Spleen (tissue), 13 donors: ENCODE results near the gene PIK3C3. TPM values are rescaled to one million over a fixed set of nuclear protein-coding genes. Genes with fewer than 3 reads are reported as not detected.

Source experiments
- DNase-seq: peaks from one replicate; pipeline ENCODE4 v3.0.0-alpha.2; 2020
- H3K27ac ChIP-seq, 8 donors: fragments of 200-600 bp; sonication (generic) in 7 of 8; 1 replicate in 4 of 8; 2 replicates in 4 of 8; pipeline versions ENCODE4 v1.5.0 to v1.8.0; 2016 to 2021; ENCODE audit warnings: inconsistent platforms in 4 of 8, mild to moderate bottlenecking in 4 of 8, moderate library complexity in 1 of 8
- H3K27me3 ChIP-seq, 7 donors: fragments of 200-600 bp; sonication (generic) in 6 of 7; replicated peaks in 1 of 7; 1 replicate in 4 of 7; 2 replicates in 3 of 7; pipeline versions ENCODE4 v1.5.0 to v1.8.0; 2016 to 2021; ENCODE audit warnings: inconsistent platforms in 3 of 7, mild to moderate bottlenecking in 1 of 7
- H3K36me3 ChIP-seq, 6 donors: fragments of 200-600 bp; sonication (generic) in 5 of 6; 1 replicate in 4 of 6; 2 replicates in 2 of 6; pipeline versions ENCODE4 v1.5.0 to v1.8.0; 2016 to 2021; ENCODE audit warnings: inconsistent platforms in 2 of 6
- H3K4me1 ChIP-seq, 6 donors: fragments of 200-600 bp; sonication (generic) in 5 of 6; 1 replicate in 3 of 6; 2 replicates in 3 of 6; pipeline versions ENCODE4 v1.5.0 to v1.8.0; 2016 to 2021; ENCODE audit warnings: inconsistent platforms in 3 of 6
- H3K4me3 ChIP-seq, 8 donors: fragments of 200-600 bp; sonication (generic) in 7 of 8; 1 replicate in 4 of 8; 2 replicates in 4 of 8; pipeline versions ENCODE4 v1.5.0 to v1.8.0; 2016 to 2021; ENCODE audit warnings: inconsistent platforms in 4 of 8, mild to moderate bottlenecking in 4 of 8, moderate library complexity in 2 of 8
- H3K9me3 ChIP-seq, 8 donors: fragments of 200-600 bp; sonication (generic) in 7 of 8; 1 replicate in 4 of 8; 2 replicates in 4 of 8; pipeline versions ENCODE4 v1.5.0 to v1.8.0; 2016 to 2021; ENCODE audit warnings: inconsistent platforms in 4 of 8
- CTCF ChIP-seq, 11 experiments: fragments of 200-600 bp in 7 of 11; fragments of 450-650 bp in 4 of 11; sonication (generic) in 4 of 11; IDR thresholded peaks in 8 of 11; conservative IDR thresholded peaks in 3 of 11; 1 replicate in 7 of 11; 2 replicates in 4 of 11; pipeline versions ENCODE4 v1.4.0 to v1.8.0; 2016 to 2021; ENCODE audit warnings: antibody characterized with exemption in 11 of 11, inconsistent platforms in 4 of 11, mild to moderate bottlenecking in 1 of 11
- POLR2A ChIP-seq, 3 donors: fragments of 450-650 bp; IDR thresholded peaks; one replicate each; pipeline ENCODE4 v1.5.1; 2017; ENCODE audit warnings: antibody characterized with exemption in 3 of 3, mild to moderate bottlenecking in 1 of 3
- POLR2AphosphoS5 ChIP-seq, 3 donors: sonication (generic); formaldehyde crosslinking; IDR thresholded peaks; one replicate each; pipeline ENCODE4 v1.5.1; 2017; ENCODE audit warnings: antibody characterized with exemption in 3 of 3
- WGBS, 5 donors: extraction: QIAGEN DNeasy Blood & Tissue Kit in 3 of 5; methylation state at CpG; one replicate each; pipeline versions ENCODE4 v1.1.5 to v1.1.7; 2013 to 2018; 5-methylcytosine and 5-hydroxymethylcytosine counted together
- intact Hi-C: fragments of 100-400 bp; cut with DNase I; formaldehyde crosslinking; loops from one replicate; pipeline ENCODE4 v1.15.0; 2023; ENCODE audit warnings: low total_unique reads
- long read RNA-seq, 2 donors: transcript quantifications; one replicate each; lab custom pipeline, GENCODE V29; 2026
- polyA plus RNA-seq, 3 donors: library from polyadenylated mRNA; stranded (reverse); fragments of 200-250 nt; gene quantifications; one replicate each; pipeline ENCODE4 v1.2.1, GENCODE V29; 2013
- total RNA-seq, 7 donors: library from RNA; depleted of rRNA in 3 of 7; stranded (reverse); fragments of >200 nt in 3 of 7; fragmentation: NEBNext Ultra II Directional in 4 of 7; extraction: Animal tissue kit (Norgen Biotek cat#: 25700) in 4 of 7; gene quantifications; one replicate each; pipeline versions ENCODE4 v1.1.0 to v1.2.1, GENCODE V29; 2016 to 2021
- donor health status: healthy with polysubstance abuse.
- donor health status: DM: no; HTN: no; CAD: no; lungs with moderate emphysema.
- donor health status: DM: no; HTN: no; CAD: no.
- donor health status: Bipolar disorder and iron deficiency.
- donor health status: healthy.
- donor health status: DM: no; HTN: no; CAD: no.
- donor health status: DM: yes; HTN: yes; CAD: no.

PIK3C3 gene
- total RNA-seq (10 to 100 TPM; 49.1 to 77.3 (median 67.8) TPM), polyA plus RNA-seq (10 to 100 TPM; 22.8 to 31.0 (median 29.5) TPM)
- long read RNA-seq, donor 1, full-length matches to known transcripts = 5 of 5 reads
- long read RNA-seq, donor 1, partial matches to known transcripts = 0 of 5 reads
- long read RNA-seq, donor 1, other reads (novel, unspliced or antisense) = 0 of 5 reads
- long read RNA-seq, donor 2, full-length matches to known transcripts = 5 of 10 reads
- long read RNA-seq, donor 2, partial matches to known transcripts = 5 of 10 reads
- long read RNA-seq, donor 2, other reads (novel, unspliced or antisense) = 0 of 10 reads

DNA sequence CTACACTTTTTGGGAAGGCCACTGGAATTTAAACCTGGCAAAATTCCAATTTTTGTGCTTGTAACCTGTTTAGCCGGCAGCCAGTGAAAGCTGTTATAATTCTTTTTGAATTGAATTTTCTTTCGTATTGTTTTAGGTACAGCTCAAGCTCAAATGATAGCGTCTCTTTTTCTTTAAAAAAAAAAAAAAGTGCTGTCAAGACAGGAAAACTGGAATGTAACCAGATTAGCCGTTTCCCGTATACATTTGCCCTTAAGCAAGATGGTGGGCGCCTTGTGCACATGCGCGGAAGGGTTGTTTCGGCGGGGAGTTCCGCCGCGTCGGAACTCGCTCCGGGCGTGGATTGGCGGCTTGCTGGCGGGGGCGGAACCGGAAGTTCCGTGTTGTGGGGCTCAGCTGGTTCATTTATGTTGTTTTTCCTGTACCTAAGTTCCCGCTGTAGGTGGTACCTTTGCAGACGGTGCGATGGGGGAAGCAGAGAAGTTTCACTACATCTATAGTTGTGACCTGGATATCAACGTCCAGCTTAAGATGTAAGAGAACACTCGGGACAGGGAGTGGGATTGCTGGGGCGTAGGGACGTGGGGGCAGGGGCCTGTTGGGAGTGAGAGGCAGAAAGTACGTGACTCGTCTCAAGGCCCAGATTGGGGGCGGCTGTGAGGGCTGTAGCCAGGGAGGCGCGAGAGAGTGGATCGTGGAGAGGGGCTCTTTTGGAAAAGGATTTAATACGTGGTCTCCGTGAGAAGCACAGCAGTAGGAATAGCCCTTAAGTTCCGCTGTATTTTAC lies at the start of gene PIK3C3:
Gene PIK3C3 (plus strand): TSS at position 408 of the 787 bp plus-strand sequence. CDS start 58 bp downstream, at position 466.
- no peak for TF ChIP-seq CTCF (IDR thresholded peaks at IDR 0.05 in 8 of 11, conservative IDR thresholded peaks at IDR 0.05 in 3 of 11)
- TF ChIP-seq POLR2A (IDR thresholded peaks at IDR 0.05) = no peak
- peak; percentile 80 to 92 (median 84) for TF ChIP-seq POLR2AphosphoS5 (IDR thresholded peaks at IDR 0.05)
- WGBS, 5 donors = 0 to 1% (median 1%) methylated on average over 38 of the region's 38 CpGs
- H3K27ac ChIP-seq = peak within 1 kb of the TSS; percentile 65 to 90 (median 80)
- peaks cover 20 to 52% (median 37%) of the 10 kb centered on the region in 6 donors for H3K4me1 ChIP-seq
- H3K27me3 ChIP-seq = no peaks in the 10 kb centered on the region
- H3K9me3 ChIP-seq = no peaks in the 10 kb centered on the region
- H3K4me3 ChIP-seq = peak within 1 kb of the TSS; percentile 75 to 98 (median 83)
- intact Hi-C loops = no loop called here
- peaks cover 0 to 28% (median 9%) of the 10 kb centered on the region in 6 donors for H3K36me3 ChIP-seq
- peak; percentile 97 for DNase-seq

GRCh38 chr18:41905786-41906527 lies 49.1 kb upstream of the PIK3C3 start:
- WGBS, 5 donors = 56 to 79% (median 59%) methylated on average over 1 of the region's 1 CpG
- no peak overlapping the region for H3K4me3 ChIP-seq
- H3K9me3 ChIP-seq = no peaks in the 10 kb centered on the region
- H3K4me1 ChIP-seq = peaks cover 0 to 4% (median 2%) of the 10 kb centered on the region in 6 donors
- no peak overlapping the region for H3K27ac ChIP-seq
- no peak for DNase-seq
- H3K36me3 ChIP-seq = no peaks in the 10 kb centered on the region
- TF ChIP-seq POLR2A (IDR thresholded peaks at IDR 0.05) = no peak
- TF ChIP-seq CTCF (IDR thresholded peaks at IDR 0.05 in 8 of 11, conservative IDR thresholded peaks at IDR 0.05 in 3 of 11) = no peak
- no peak for TF ChIP-seq POLR2AphosphoS5 (IDR thresholded peaks at IDR 0.05)
- intact Hi-C loops = no loop called here
- peaks cover 0 to 3% (median 0%) of the 10 kb centered on the region in 7 donors for H3K27me3 ChIP-seq

DNA sequence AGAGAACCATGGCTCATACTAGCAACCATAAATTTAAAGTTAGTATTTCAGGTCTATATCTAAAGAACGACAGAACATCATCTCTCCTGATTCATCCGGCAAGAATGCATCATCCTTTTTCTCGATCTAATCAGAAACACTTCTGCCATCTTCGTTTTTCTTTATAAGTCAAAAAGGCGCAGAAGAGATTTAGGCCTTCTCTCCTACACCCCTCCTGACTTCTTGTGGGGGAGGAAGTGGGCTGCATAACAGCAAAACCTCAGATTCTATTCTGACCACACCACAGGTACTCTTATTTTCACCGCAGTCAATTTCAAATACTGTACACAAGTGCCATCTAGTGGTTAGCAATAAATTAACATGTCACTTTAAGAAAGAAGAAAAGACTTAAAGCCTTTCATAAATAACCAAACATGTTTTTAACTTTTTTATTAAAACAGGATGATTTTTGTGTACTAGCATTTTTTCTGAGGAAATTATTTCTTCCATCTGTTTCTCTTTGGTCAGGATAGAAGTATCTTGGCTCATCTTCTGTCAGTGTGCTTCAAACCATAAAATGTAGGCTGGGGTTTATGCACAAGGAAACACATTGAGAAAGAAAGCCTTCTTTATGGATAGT lies 48.4 kb upstream of the PIK3C3 start:
- Histone ChIP-seq H3K4me1 (peaks cover 0 to 4% (median 2%) of the 10 kb centered on the region in 6 donors), H3K27me3 (peaks cover 0 to 3% (median 0%) of the 10 kb centered on the region in 7 donors), H3K4me3 (no peak overlapping the region), H3K27ac (no peak overlapping the region), H3K9me3 (no peaks in the 10 kb centered on the region), H3K36me3 (no peaks in the 10 kb centered on the region)
- TF ChIP-seq CTCF (IDR thresholded peaks at IDR 0.05 in 8 of 11, conservative IDR thresholded peaks at IDR 0.05 in 3 of 11) = peak in 9 of 11 experiments; percentile 19 to 60 (median 54)
- TF ChIP-seq POLR2A (IDR thresholded peaks at IDR 0.05) = no peak
- WGBS, 5 donors = 23 to 29% (median 27%) methylated on average over 6 of the region's 6 CpGs
- intact Hi-C loops = no loop called here
- no peak for DNase-seq
